Measurements from ENCODE around the gene FBXO30.

FBXO30 gene

DNA sequence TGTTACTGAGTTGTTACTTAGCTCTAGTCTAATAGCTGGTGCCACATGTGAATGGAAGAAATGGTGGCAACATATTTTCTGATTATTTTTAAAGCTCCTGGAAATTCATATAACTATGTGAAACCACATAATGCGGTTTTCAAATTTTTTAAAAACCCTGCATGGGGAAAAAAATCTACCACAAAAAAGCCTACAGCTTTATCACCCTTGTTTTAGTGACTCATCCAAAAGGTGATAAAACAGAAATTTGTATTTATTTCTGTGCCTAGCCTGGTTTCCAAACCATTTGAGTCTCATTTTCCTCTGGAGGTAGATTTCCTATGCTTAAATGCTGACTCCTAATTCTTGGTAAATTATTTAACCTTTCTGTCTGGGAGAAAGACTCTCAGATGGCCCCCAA lies 5.4 kb upstream of the FBXO30 start:
- no peak for TF ChIP-seq CTCF (conservative IDR thresholded peaks at IDR 0.05)
- no peak overlapping the region for H3K27ac ChIP-seq

DNA sequence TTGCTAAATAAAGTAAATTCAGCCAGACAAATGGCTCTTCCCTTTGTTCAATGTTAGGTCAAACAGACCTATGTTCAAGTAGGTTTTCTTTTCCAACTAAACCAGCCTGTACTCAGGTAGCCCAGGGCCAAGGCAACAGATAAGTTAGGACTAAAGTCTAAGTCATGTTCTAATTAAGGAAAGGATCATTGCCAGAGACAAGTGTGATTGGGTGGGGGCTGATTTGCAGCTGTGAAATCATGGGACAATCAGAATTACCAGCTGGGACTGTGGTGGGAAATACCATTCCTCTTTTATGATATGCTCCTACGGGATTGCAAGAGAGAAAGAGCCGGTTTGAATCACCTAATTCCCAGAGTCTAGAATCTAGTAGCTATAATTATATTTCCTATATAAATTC lies 4.2 kb upstream of the FBXO30 start:
- no peak for TF ChIP-seq CTCF (conservative IDR thresholded peaks at IDR 0.05)
- H3K27ac ChIP-seq = no peak overlapping the region

- H3K27ac ChIP-seq = no peak overlapping the region
- no peak for TF ChIP-seq CTCF (conservative IDR thresholded peaks at IDR 0.05)
These were observed 1.8 kb upstream of the FBXO30 start for GRCh38 chr6:145816392-145816791.

DNA sequence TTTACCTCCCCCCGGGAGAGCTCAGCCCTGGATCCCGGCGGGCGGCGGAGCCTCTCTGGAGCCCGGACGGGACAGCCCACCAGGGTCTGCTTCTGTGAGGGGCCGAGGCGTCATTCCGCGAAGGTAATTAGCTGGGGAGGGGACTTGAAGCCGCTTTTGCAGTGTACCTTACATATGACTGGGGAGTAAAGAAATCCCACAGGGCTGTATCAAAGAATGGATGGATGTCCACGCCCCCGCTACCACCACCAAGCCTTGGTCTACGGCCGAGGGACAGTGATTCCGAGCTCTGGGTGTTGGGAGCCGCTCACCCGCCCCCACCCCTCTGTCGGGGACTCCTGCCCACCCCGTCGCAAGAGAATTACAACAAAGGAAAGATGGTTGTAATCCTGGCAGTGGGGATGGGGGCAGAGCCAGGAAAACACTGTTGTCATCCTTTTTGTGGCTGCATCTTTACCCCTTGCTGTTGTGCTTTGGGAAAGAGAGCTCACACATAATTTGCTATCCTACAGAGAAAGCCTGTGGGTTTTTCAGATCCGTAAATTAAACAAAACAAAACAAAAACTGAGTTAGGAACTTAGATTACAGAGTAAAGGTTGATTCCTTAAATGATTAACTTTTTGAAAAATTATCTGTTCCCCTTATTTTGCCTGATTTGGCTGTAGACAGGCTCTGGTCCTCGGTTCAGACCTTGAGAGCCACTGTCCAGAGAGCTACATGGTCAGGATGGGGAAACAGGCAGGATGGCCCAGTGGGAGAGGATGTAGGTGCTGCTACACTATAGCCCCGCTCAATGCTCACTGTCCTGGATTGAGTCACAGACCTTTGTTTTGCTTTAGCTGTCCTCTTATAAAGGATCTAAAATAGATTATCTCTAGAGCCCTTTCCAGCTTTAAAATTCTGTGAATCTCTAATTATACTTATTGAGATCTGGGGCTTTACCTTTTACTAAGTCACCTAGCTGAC lies 997 bp upstream of the FBXO30 start:
- peak overlapping the region; percentile 82 for H3K27ac ChIP-seq
- no peak for TF ChIP-seq CTCF (conservative IDR thresholded peaks at IDR 0.05)

DNA sequence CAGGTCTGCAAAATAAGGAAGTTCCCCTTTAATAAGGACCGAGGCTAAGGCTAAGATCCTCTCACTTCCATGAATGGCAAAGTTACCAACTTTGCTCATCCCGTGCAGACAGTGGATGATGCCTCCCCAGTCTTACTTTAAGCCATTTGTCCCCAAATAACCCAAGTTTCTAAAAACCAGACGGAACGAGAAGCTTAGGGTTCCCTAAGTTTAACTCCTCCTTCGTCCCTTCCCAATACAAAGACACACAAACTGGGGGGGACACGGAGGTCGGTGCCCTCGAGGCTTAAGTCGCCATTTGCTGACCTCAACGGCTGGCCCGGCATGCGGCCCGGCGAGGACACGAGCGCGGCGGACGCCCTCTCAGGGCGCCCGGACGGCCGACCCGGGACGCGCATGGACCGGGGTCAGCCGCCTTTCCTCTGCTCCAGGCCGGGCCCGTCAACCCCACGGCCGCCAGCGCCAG lies 527 bp downstream of the FBXO30 start:
- peak overlapping the region; percentile 82 for H3K27ac ChIP-seq
- no peak for TF ChIP-seq CTCF (conservative IDR thresholded peaks at IDR 0.05)

- peak overlapping the region; percentile 82 for H3K27ac ChIP-seq
- TF ChIP-seq CTCF (conservative IDR thresholded peaks at IDR 0.05) = no peak
These were observed 1.1 kb downstream of the FBXO30 start for GRCh38 chr6:145813285-145814034.

DNA sequence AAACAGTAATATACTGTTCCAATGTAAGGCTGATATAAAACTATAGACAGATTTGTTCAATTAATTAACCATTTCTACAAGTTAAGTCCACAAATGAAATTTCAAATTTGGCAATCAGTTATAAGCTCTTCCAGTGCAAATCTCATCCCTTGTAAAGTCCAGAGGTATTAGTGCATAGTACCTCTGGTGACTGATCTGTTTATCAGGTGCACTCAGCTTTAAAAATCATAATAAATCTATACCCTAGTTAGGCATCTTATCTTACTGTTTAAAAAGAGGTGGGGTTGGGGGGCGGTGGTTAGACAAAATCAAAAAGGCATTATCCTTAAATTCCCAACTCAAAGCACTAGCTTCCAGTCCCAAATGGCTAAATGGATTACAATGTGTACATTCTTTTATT lies 2.9 kb downstream of the FBXO30 start:
- no peak for TF ChIP-seq CTCF (conservative IDR thresholded peaks at IDR 0.05)
- no peak overlapping the region for H3K27ac ChIP-seq

All from VCaP (cell line).